ENCODE measurements around the gene MTOR. TPM values are rescaled to one million over a fixed set of nuclear protein-coding genes. Genes with fewer than 3 reads are reported as not detected.
"Not testable (repeated sequence)": the region's sequence is repeated elsewhere in the genome, so short reads cannot be mapped to it uniquely, and the experiment has no call there.

MTOR gene
- total RNA-seq, 1 donor from 2014 or later = 61.9 TPM

DNA sequence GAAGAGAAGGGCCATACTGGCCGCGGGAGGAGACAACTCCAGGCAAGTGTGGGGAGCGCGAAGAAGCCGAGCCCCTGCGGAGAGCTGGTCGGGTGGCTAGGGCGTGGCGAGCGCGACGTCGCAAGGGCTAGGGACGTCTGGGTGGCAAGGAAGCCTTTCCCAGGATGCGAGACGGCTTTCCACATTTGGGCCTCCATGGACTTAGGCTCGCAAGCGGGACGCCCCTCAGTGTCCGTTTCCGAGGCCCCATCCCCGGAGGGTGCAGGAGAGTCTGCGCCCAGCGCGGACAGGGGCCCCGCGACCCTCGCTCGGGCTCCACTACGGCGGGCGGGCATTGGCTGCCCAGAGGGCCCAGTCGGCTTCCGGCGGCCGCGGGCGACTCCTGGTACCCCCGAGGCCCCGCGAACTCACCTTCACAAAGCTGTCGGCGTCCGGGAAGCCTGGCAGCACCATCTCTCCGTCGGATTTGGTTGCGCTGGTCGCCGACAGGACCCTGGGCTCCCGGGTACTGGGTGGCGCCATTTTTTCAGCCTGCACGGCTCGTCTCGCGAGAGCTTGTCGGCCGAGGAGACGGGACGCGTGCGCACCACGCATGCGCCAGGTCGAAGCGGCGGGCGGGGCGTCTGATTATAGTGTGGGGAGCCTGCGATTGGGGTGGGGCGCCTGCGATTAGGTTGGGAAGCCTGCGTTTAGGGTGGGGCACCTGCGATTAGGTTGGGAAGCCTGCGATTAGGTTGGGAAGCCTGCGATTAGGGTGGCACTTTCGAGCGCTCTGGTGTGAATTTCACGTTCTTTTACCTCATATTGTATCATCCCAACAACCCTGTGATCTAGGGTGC is 162.8 kb downstream of the MTOR start, which contains the start of gene EXOSC10:
EXOSC10 (minus strand) TSS at position 560 of the 839 bp plus-strand sequence; CDS start at position 522, 38 bp downstream.
- TF ChIP-seq, protein P1, sequence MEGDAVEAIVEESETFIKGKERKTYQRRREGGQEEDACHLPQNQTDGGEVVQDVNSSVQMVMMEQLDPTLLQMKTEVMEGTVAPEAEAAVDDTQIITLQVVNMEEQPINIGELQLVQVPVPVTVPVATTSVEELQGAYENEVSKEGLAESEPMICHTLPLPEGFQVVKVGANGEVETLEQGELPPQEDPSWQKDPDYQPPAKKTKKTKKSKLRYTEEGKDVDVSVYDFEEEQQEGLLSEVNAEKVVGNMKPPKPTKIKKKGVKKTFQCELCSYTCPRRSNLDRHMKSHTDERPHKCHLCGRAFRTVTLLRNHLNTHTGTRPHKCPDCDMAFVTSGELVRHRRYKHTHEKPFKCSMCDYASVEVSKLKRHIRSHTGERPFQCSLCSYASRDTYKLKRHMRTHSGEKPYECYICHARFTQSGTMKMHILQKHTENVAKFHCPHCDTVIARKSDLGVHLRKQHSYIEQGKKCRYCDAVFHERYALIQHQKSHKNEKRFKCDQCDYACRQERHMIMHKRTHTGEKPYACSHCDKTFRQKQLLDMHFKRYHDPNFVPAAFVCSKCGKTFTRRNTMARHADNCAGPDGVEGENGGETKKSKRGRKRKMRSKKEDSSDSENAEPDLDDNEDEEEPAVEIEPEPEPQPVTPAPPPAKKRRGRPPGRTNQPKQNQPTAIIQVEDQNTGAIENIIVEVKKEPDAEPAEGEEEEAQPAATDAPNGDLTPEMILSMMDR (IDR thresholded peaks at IDR 0.05; ENCODE audit: unreplicated experiment) = no peak
- Mint-ChIP-seq H3K9me3 (ENCODE audit: unreplicated experiment) (no peaks in the 10 kb centered on the region), H3K36me3 (ENCODE audit: low read depth, unreplicated experiment) (peaks cover 10% of the 10 kb centered on the region), H3K4me1 (ENCODE audit: unreplicated experiment) (peaks cover 15% of the 10 kb centered on the region), H3K27ac (ENCODE audit: unreplicated experiment) (peak within 1 kb of the TSS; percentile 91), H3K27me3 (ENCODE audit: unreplicated experiment) (peaks cover 5% of the 10 kb centered on the region), H3K4me3 (ENCODE audit: unreplicated experiment) (peak within 1 kb of the TSS; percentile 99)
- DNase-seq (ENCODE audit: low spot score) = peak; percentile 95

DNA sequence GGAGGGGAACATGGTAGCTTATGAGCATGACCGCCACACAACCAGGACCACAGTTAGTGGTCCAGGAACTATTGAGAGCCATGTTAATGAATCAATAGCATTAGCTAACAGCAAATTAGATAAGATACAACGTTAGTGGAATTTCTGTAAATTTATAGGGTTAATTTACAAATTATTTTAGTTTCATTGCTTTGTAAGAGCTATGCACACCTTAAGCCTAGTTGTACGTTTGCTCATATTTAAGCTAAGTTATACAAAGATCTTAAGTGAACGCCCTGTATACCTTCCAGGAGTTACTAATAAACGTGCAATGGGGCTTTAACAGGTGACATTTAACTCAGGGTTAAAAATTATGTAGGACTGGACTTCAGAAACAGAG is 163.4 kb downstream of the MTOR start:
- Mint-ChIP-seq H3K4me3 (ENCODE audit: unreplicated experiment) (peak overlapping the region; percentile 99), H3K36me3 (ENCODE audit: low read depth, unreplicated experiment) (peaks cover 10% of the 10 kb centered on the region), H3K27ac (ENCODE audit: unreplicated experiment) (peak overlapping the region; percentile 91), H3K4me1 (ENCODE audit: unreplicated experiment) (peaks cover 15% of the 10 kb centered on the region), H3K27me3 (ENCODE audit: unreplicated experiment) (peaks cover 5% of the 10 kb centered on the region), H3K9me3 (ENCODE audit: unreplicated experiment) (no peaks in the 10 kb centered on the region)
- no peak for DNase-seq (ENCODE audit: low spot score)
- TF ChIP-seq, protein P1 (IDR thresholded peaks at IDR 0.05; ENCODE audit: unreplicated experiment) = no peak

DNA sequence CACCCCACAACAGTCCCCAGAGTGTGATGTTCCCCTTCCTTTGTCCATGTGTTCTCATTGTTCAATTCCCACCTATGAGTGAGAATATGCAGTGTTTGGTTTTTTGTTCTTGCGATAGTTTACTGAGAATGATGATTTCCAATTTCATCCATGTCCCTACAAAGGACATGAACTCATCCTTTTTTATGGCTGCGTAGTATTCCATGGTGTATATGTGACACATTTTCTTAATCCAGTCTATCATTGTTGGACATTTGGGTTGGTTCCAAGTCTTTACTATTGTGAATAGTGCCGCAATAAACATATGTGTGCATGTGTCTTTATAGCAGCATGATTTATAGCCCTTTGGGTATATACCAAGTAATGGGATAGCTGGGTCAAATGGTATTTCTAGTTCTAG is 178.6 kb downstream of the MTOR start:
- not testable (repeated sequence) for DNase-seq (ENCODE audit: low spot score); H3K9me3 Mint-ChIP-seq (ENCODE audit: unreplicated experiment); H3K4me1 Mint-ChIP-seq (ENCODE audit: unreplicated experiment); H3K27me3 Mint-ChIP-seq (ENCODE audit: unreplicated experiment); H3K4me3 Mint-ChIP-seq (ENCODE audit: unreplicated experiment); H3K27ac Mint-ChIP-seq (ENCODE audit: unreplicated experiment)
- peaks cover 44% of the 10 kb centered on the region for H3K36me3 Mint-ChIP-seq (ENCODE audit: low read depth, unreplicated experiment)

GRCh38 chr1:11080931-11081330 is 181.4 kb downstream of the MTOR start:
- Mint-ChIP-seq H3K4me1 (ENCODE audit: unreplicated experiment) (no peaks in the 10 kb centered on the region), H3K27me3 (ENCODE audit: unreplicated experiment) (no peaks in the 10 kb centered on the region), H3K36me3 (ENCODE audit: low read depth, unreplicated experiment) (peaks cover 42% of the 10 kb centered on the region), H3K4me3 (ENCODE audit: unreplicated experiment) (no peak overlapping the region), H3K27ac (ENCODE audit: unreplicated experiment) (no peak overlapping the region), H3K9me3 (ENCODE audit: unreplicated experiment) (no peaks in the 10 kb centered on the region)
- TF ChIP-seq, protein P1 (IDR thresholded peaks at IDR 0.05; ENCODE audit: unreplicated experiment) = no peak
- no peak for DNase-seq (ENCODE audit: low spot score)

GRCh38 chr1:11078631-11079030 is 183.7 kb downstream of the MTOR start:
- Mint-ChIP-seq H3K36me3 (ENCODE audit: low read depth, unreplicated experiment) (peaks cover 48% of the 10 kb centered on the region), H3K9me3 (ENCODE audit: unreplicated experiment) (no peaks in the 10 kb centered on the region), H3K4me1 (ENCODE audit: unreplicated experiment) (no peaks in the 10 kb centered on the region), H3K27ac (ENCODE audit: unreplicated experiment) (no peak overlapping the region), H3K27me3 (ENCODE audit: unreplicated experiment) (no peaks in the 10 kb centered on the region), H3K4me3 (ENCODE audit: unreplicated experiment) (peak overlapping the region; percentile 72)
- no peak for DNase-seq (ENCODE audit: low spot score)
- TF ChIP-seq, protein P1 (IDR thresholded peaks at IDR 0.05; ENCODE audit: unreplicated experiment) = no peak

DNA sequence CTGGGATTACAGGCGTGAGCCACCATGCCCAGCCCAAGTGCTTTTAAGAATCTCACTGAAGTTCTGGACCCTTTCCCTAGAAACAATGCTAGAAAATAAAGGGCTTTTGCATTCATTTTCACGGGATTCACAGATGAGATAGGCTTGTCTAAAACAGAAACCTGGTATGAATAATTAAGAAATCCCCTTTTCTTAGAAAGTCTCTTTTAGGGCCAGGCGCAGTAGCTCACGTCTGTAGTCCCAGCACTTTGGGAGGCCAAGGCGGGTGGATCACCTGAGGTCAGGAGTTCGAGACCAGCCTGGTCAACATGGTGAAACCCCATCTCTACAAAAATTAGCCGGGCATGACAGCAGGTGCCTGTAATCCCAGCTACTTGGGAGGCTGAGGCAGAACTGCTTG is 189.0 kb downstream of the MTOR start:
- not testable (repeated sequence) for H3K4me1 Mint-ChIP-seq (ENCODE audit: unreplicated experiment); H3K4me3 Mint-ChIP-seq (ENCODE audit: unreplicated experiment); H3K9me3 Mint-ChIP-seq (ENCODE audit: unreplicated experiment); H3K27me3 Mint-ChIP-seq (ENCODE audit: unreplicated experiment); DNase-seq (ENCODE audit: low spot score); H3K27ac Mint-ChIP-seq (ENCODE audit: unreplicated experiment)
- H3K36me3 Mint-ChIP-seq (ENCODE audit: low read depth, unreplicated experiment) = peaks cover 55% of the 10 kb centered on the region
